T-cell (primary cell): ENCODE results near the gene GNAS-AS1. TPM values are rescaled to one million over a fixed set of nuclear protein-coding genes. Genes with fewer than 3 reads are reported as not detected.
A peak's percentile ranks its signal among the peaks of the same experiment; 100 is the strongest.

ENCODE experiments used
- ATAC-seq, 4 experiments: fragments of 200-7000 bp in 3 of 4; fragments of 150-1000 bp in 1 of 4; cut with Tn5 transposase; replicated peaks in 1 of 4; 1 replicate in 3 of 4; 2 replicates in 1 of 4; pipeline ENCODE4 v1.10.0; 2021; ENCODE audit warnings: moderate library complexity in 3 of 4, mild to moderate bottlenecking in 2 of 4, moderate number of reproducible peaks in 1 of 4
- CTCF ChIA-PET, 2 donors: fragments of 300-600 bp; sonication (Branson Sonifier 250); formaldehyde crosslinking; loops; one replicate each; lab custom pipeline; 2022; ENCODE audit warnings: antibody characterized with exemption in 2 of 2; lab: Charles Lee
- POLR2A ChIA-PET, 2 donors: fragments of 300-600 bp; sonication (Branson Sonifier 250); formaldehyde crosslinking; loops; one replicate each; lab custom pipeline; 2022; ENCODE audit warnings: antibody characterized with exemption in 2 of 2; lab: Charles Lee
- DNase-seq, 35 experiments: peaks; one replicate each; pipeline versions ENCODE4 v3.0.0 to v3.0.0-alpha.2; 2013 to 2023
- H3K27ac ChIP-seq: one replicate; pipeline ENCODE4 v1.5.1; 2013; ENCODE audit warnings: low read length
- H3K27me3 ChIP-seq, 2 experiments: replicated peaks in 1 of 2; 1 replicate in 1 of 2; 2 replicates in 1 of 2; pipeline versions ENCODE4 v1.6.1 to v1.7.0; 2013; ENCODE audit warnings: low read length in 1 of 2, mixed read lengths in 1 of 2; ENCODE audit not compliant: control insufficient read depth in 2 of 2, insufficient read depth in 2 of 2; ENCODE audit errors: extremely low read depth in 1 of 2
- H3K36me3 ChIP-seq, 2 donors: 1 replicate in 1 of 2; 2 replicates in 1 of 2; pipeline versions ENCODE4 v1.6.1 to v1.7.0; 2013; ENCODE audit warnings: low read length in 1 of 2; ENCODE audit not compliant: control insufficient read depth in 2 of 2, insufficient read depth in 1 of 2; ENCODE audit errors: extremely low read depth in 1 of 2
- H3K4me1 ChIP-seq, 2 experiments: 1 replicate in 1 of 2; 2 replicates in 1 of 2; pipeline versions ENCODE4 v1.6.1 to v1.7.0; 2013; ENCODE audit warnings: low read length in 2 of 2, mixed read lengths in 1 of 2; ENCODE audit not compliant: insufficient read depth in 2 of 2, control insufficient read depth in 1 of 2; ENCODE audit errors: extremely low read depth in 1 of 2
- H3K4me3 ChIP-seq, 2 donors: 1 replicate in 1 of 2; 2 replicates in 1 of 2; pipeline versions ENCODE4 v1.5.1 to v1.7.0; 2013; ENCODE audit warnings: mild to moderate bottlenecking in 2 of 2, low read length in 1 of 2, moderate library complexity in 1 of 2; ENCODE audit not compliant: control insufficient read depth in 1 of 2; ENCODE audit errors: extremely low read depth in 1 of 2
- H3K9me3 ChIP-seq: 2 replicates; pipeline ENCODE4 v1.7.0; 2013
- H3K27ac Mint-ChIP-seq, 2 donors: one replicate each; pipeline ENCODE4 v1.8.0; 2020 to 2021; ENCODE audit warnings: mild to moderate bottlenecking in 2 of 2, mixed read lengths in 2 of 2
- H3K27me3 Mint-ChIP-seq, 2 donors: one replicate each; pipeline ENCODE4 v1.8.0; 2021 to 2022; ENCODE audit warnings: mixed read lengths in 2 of 2
- H3K36me3 Mint-ChIP-seq: one replicate; pipeline ENCODE4 v1.8.0; 2021; ENCODE audit warnings: mixed read lengths
- H3K4me1 Mint-ChIP-seq, 3 donors: one replicate each; pipeline ENCODE4 v1.8.0; 2020 to 2022; ENCODE audit warnings: mixed read lengths in 3 of 3, mild to moderate bottlenecking in 1 of 3
- H3K4me3 Mint-ChIP-seq, 3 donors: one replicate each; pipeline ENCODE4 v1.8.0; 2020 to 2022; ENCODE audit warnings: mild to moderate bottlenecking in 3 of 3, mixed read lengths in 3 of 3, moderate library complexity in 3 of 3
- H3K9me3 Mint-ChIP-seq, 3 donors: one replicate each; pipeline ENCODE4 v1.8.0; 2020 to 2022; ENCODE audit warnings: mixed read lengths in 3 of 3
- WGBS: methylation state at CpG from one replicate; pipeline ENCODE4 v1.1.5; 2013; ENCODE audit warnings: missing lambda C conversion rate; ENCODE audit not compliant: insufficient coverage; 5-methylcytosine and 5-hydroxymethylcytosine counted together
- total RNA-seq, 35 experiments: library from RNA in 6 of 35; stranded (reverse) in 6 of 35; fragments of 120-200 nt in 1 of 35; gene quantifications; one replicate each; pipeline versions ENCODE4 v1.2.1 to v1.2.4 and lab custom pipeline; 2013 to 2026

Gene GNAS-AS1
- total RNA-seq, 5 donors from 2014 or later (not counting 1 experiment from before 2014, with no cell fraction given), result 1.1 to 1.7 (median 1.5) TPM

DNA sequence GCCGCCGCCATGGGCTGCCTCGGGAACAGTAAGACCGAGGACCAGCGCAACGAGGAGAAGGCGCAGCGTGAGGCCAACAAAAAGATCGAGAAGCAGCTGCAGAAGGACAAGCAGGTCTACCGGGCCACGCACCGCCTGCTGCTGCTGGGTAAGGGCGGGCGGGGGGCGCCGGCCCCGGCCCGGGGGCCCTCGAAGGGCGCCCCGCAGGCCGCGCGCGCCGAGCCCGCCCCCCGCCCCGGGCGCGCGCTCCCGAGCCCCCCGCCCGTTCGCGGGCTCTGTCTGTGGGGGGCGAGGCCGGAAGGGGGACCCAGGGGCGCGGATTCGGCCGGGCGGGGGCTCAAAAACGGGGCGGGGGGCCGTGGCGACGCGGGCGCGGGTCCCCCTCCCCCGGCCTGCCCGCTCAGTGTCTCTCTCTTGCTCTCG lies 41.0 kb upstream of the GNAS-AS1 start:
- 0% methylated on average over 40 of the region's 55 CpGs for WGBS
- Histone ChIP-seq H3K27ac (peak overlapping the region; percentile 90), H3K4me1 (peaks cover 27 to 28% of the 10 kb centered on the region in 2 experiments), H3K9me3 (no peaks in the 10 kb centered on the region), H3K27me3 (no peaks in the 10 kb centered on the region), H3K36me3 (peaks cover 11% of the 10 kb centered on the region in 2 donors), H3K4me3 (peak overlapping the region; percentile 47 to 92)
- peaks cover 45 to 53% (median 53%) of the 10 kb centered on the region in 3 donors for H3K4me1 Mint-ChIP-seq
- CTCF ChIA-PET, result interaction anchor here in 1 of 2 donors (0.6 kb wide), 1 partner anchor 513 kb away, joined by 3 read pairs; no protein-coding TSS in a partner anchor
- DNase-seq (peak in 22 of 35 experiments; percentile 10 to 61 (median 34)), ATAC-seq (peak in 2 of 4 experiments; percentile 0)
- H3K36me3 Mint-ChIP-seq, result peaks cover 12% of the 10 kb centered on the region
- no peaks in the 10 kb centered on the region for H3K9me3 Mint-ChIP-seq
- no peaks in the 10 kb centered on the region for H3K27me3 Mint-ChIP-seq
- H3K4me3 Mint-ChIP-seq, result peak overlapping the region; percentile 84 to 95 (median 94)
- H3K27ac Mint-ChIP-seq, result peak overlapping the region; percentile 92 to 96
- POLR2A ChIA-PET, result interaction anchor here (0.7 to 1.0 kb wide), 2 partner anchors 255 to 576 kb away, joined by 3 to 7 read pairs; no protein-coding TSS in a partner anchor

DNA sequence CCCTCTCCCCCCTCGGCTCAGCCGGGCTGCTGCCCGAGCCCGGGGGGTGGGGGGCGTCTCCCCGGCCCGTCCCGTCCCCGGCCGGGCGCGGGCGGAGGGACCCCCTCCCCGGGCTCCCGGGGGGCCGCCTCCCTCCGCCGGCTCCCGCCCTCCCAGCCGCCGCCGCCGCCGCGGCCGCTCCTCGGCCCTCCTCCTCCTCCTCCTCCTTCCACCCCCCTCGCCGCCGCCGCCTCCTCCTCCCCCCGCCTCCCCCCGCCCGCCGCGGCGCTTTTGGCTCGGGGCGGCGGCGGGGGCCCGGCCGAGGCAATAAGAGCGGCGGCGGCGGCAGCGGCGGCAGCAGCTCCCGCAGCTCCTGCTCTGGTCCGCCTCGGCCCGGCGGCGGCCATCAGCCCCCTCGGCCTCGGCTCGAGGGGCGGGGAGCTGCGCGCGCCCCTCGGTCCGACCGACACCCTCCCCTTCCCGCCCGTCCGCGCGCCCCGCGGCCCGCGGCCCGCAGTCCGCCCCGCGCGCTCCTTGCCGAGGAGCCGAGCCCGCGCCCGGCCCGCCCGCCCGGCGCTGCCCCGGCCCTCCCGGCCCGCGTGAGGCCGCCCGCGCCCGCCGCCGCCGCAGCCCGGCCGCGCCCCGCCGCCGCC lies 40.5 kb upstream of the GNAS-AS1 start:
- peak; percentile 25 to 49 (median 39) for ATAC-seq
- 2% methylated on average over 75 of the region's 105 CpGs for WGBS
- CTCF ChIA-PET, result interaction anchor here in 1 of 2 donors (0.6 kb wide), 1 partner anchor 513 kb away, joined by 3 read pairs; no protein-coding TSS in a partner anchor
- Mint-ChIP-seq H3K4me3 (peak overlapping the region; percentile 63 to 95 (median 75)), H3K4me1 (peaks cover 42 to 53% (median 52%) of the 10 kb centered on the region in 3 donors), H3K27me3 (no peaks in the 10 kb centered on the region), H3K36me3 (peaks cover 10% of the 10 kb centered on the region), H3K27ac (no peak overlapping the region), H3K9me3 (no peaks in the 10 kb centered on the region)
- Histone ChIP-seq H3K9me3 (no peaks in the 10 kb centered on the region), H3K27ac (peak overlapping the region; percentile 58), H3K4me3 (peak overlapping the region in 1 of 2 donors; percentile 92), H3K27me3 (no peaks in the 10 kb centered on the region), H3K36me3 (peaks cover 7 to 8% of the 10 kb centered on the region in 2 donors), H3K4me1 (peaks cover 27 to 28% of the 10 kb centered on the region in 2 experiments)
- DNase-seq, result peak; percentile 46 to 84 (median 69)
- POLR2A ChIA-PET, result interaction anchor here (0.7 to 1.0 kb wide), 2 partner anchors 256 to 575 kb away, joined by 3 to 7 read pairs; no protein-coding TSS in a partner anchor

DNA sequence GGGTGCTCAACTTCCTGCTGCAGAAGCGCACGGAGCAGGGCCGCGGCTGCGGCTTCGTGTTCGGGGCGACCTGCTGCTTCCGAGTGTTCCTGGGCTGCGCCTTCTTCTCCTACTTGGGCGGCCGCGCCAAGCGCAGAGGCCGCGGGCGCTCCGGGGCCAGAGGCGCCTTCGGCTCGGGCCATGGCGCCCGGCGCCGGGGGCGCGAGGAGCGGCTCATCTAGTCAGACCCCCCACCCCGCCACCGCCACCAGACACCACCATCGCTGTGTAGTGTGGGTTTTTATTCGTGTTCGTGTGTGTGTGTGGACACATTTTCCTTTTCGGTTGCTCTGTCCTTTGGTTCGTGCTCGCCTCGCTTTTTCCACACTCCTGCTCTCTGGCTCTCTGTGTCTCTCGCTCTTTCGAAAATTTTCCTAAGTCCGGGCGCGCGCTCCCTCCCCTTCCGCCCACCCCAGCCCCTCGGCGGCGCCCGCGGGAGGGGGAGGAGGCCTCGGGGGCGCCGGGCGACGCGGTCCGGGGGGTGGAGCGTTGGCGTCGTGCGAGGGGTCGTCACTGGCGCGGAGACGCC lies 39.9 kb upstream of the GNAS-AS1 start:
- Mint-ChIP-seq H3K9me3 (no peaks in the 10 kb centered on the region), H3K4me1 (peaks cover 36 to 50% (median 49%) of the 10 kb centered on the region in 3 donors), H3K27ac (peak overlapping the region; percentile 95 to 96), H3K36me3 (peaks cover 5% of the 10 kb centered on the region), H3K27me3 (no peaks in the 10 kb centered on the region), H3K4me3 (peak overlapping the region; percentile 86 to 92 (median 91))
- CTCF ChIA-PET, result no interaction called here
- WGBS, result 0% methylated on average over 13 of the region's 64 CpGs
- POLR2A ChIA-PET, result interaction anchor here in 1 of 2 donors (0.7 to 1.2 kb wide), 3 partner anchors 17 to 256 kb away, joined by 3 to 4 read pairs (median 3); no protein-coding TSS in a partner anchor
- Histone ChIP-seq H3K27ac (peak overlapping the region; percentile 82), H3K4me1 (peaks cover 24 to 26% of the 10 kb centered on the region in 2 experiments), H3K9me3 (no peaks in the 10 kb centered on the region), H3K27me3 (no peaks in the 10 kb centered on the region), H3K36me3 (peaks cover under 1 to 5% of the 10 kb centered on the region in 2 donors), H3K4me3 (peak overlapping the region; percentile 64 to 66)
- DNase-seq (peak; percentile 32 to 78 (median 59)), ATAC-seq (peak; percentile 44 to 51 (median 47))

DNA sequence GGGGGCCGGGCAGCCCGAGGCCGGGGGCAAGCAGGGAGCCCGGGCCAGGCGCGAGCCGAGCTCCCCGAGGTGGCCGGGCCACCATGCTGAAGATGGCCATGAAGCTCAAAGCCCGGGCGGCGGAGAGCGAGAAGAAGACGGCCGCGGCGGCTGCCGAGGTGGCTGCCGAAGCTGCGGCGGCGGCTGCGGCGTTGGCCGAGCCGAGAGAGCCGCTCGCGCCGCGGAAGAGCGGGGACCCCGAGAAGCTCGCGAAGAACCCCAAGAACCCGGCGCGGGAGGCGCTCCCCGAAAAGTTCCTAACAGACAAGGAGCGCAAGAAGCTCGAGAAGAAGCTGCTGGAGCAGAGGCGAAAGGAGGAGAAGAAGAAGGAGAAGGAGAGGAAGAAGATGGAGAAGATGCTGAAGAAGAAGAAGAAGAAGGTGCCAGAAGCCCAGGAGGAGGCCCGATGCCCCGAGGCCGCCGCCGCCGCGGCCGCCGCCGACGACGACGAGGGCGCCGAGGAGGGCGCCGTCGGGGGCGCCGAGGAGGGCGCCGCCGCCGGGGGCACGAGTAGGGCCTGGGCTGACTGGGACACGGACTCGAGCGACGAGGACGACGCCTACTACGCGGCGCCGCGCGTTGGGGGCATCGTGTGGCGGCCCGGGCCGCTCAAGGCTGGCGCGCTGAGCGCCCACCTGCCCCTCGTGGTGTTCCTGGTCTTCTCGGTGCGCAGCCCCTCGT lies 39.3 kb upstream of the GNAS-AS1 start:
- peak overlapping the region; percentile 91 to 95 for H3K27ac Mint-ChIP-seq
- ChIA-PET CTCF (no interaction called here), POLR2A (interaction anchor here in 1 of 2 donors (0.7 to 1.3 kb wide), 4 partner anchors 18 to 1254 kb away, joined by 3 to 4 read pairs (median 4); no protein-coding TSS in a partner anchor)
- DNase-seq (peak in 9 of 35 experiments; percentile 9 to 53 (median 24)), ATAC-seq (peak in 1 of 4 experiments; percentile 8)
- peaks cover 30 to 44% (median 42%) of the 10 kb centered on the region in 3 donors for H3K4me1 Mint-ChIP-seq
- no peaks in the 10 kb centered on the region for H3K9me3 ChIP-seq
- H3K36me3 Mint-ChIP-seq, result peaks cover 5% of the 10 kb centered on the region
- H3K27me3 Mint-ChIP-seq, result no peaks in the 10 kb centered on the region
- 24% methylated on average over 90 of the region's 91 CpGs for WGBS
- peak overlapping the region; percentile 82 for H3K27ac ChIP-seq
- H3K27me3 ChIP-seq, result no peaks in the 10 kb centered on the region
- H3K9me3 Mint-ChIP-seq, result no peaks in the 10 kb centered on the region
- H3K4me1 ChIP-seq, result peaks cover 20% of the 10 kb centered on the region in 2 experiments
- no peaks in the 10 kb centered on the region for H3K36me3 ChIP-seq
- peak overlapping the region; percentile 86 to 92 (median 91) for H3K4me3 Mint-ChIP-seq
- peak overlapping the region; percentile 64 to 66 for H3K4me3 ChIP-seq

DNA sequence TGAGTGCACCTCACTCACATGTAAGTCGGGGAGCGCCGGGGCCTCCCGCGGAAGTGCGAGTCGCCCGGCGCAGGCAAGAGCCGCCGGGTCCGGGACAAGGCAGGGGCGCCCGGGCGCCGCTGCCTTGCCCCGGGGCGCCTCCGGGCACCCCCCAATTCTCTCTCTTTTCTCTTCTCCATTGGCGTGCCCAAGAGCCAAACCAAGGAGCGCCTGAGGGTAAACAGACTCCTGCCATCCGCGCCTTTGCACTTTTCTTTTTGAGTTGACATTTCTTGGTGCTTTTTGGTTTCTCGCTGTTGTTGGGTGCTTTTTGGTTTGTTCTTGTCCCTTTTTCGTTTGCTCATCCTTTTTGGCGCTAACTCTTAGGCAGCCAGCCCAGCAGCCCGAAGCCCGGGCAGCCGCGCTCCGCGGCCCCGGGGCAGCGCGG lies 38.6 kb upstream of the GNAS-AS1 start:
- DNase-seq (peak in 1 of 35 experiments; percentile 11), ATAC-seq (peak in 1 of 4 experiments; percentile 1)
- ChIA-PET CTCF (no interaction called here), POLR2A (interaction anchor here in 1 of 2 donors (0.7 to 1.3 kb wide), 3 partner anchors 18 to 1253 kb away, joined by 3 to 4 read pairs (median 3); no protein-coding TSS in a partner anchor)
- no peaks in the 10 kb centered on the region for H3K27me3 ChIP-seq
- H3K4me1 ChIP-seq, result peaks cover 14 to 18% of the 10 kb centered on the region in 2 experiments
- H3K9me3 Mint-ChIP-seq, result no peaks in the 10 kb centered on the region
- H3K27me3 Mint-ChIP-seq, result no peaks in the 10 kb centered on the region
- no peaks in the 10 kb centered on the region for H3K9me3 ChIP-seq
- H3K4me3 Mint-ChIP-seq, result peak overlapping the region; percentile 74 to 87 (median 86)
- peaks cover 5% of the 10 kb centered on the region for H3K36me3 Mint-ChIP-seq
- H3K4me1 Mint-ChIP-seq, result peaks cover 23 to 38% (median 36%) of the 10 kb centered on the region in 3 donors
- H3K27ac ChIP-seq, result peak overlapping the region; percentile 67
- H3K4me3 ChIP-seq, result peak overlapping the region; percentile 64 to 66
- H3K36me3 ChIP-seq, result no peaks in the 10 kb centered on the region
- 38% methylated on average over 29 of the region's 35 CpGs for WGBS
- peak overlapping the region; percentile 63 to 93 for H3K27ac Mint-ChIP-seq
